GM18505 (cell line): ENCODE results near the gene KLHL21.

ENCODE experiments used
- ATAC-seq: cut with Tn5 transposase; IDR thresholded peaks from one replicate; pipeline ENCODE4 v1.9.1; 2021; ENCODE audit not compliant: unreplicated experiment
- POLR2A ChIP-seq: IDR thresholded peaks from 4 replicates; pipeline ENCODE4 v1.6.1; 2011; ENCODE audit warnings: borderline replicate concordance; ENCODE audit not compliant: insufficient read depth, insufficient read length; ENCODE audit errors: extremely low read depth

Gene KLHL21

GRCh38 chr1:6590046-6590445, 12.6 kb downstream of the KLHL21 start:
- TF ChIP-seq POLR2A, result no peak
- ATAC-seq, result no peak

DNA sequence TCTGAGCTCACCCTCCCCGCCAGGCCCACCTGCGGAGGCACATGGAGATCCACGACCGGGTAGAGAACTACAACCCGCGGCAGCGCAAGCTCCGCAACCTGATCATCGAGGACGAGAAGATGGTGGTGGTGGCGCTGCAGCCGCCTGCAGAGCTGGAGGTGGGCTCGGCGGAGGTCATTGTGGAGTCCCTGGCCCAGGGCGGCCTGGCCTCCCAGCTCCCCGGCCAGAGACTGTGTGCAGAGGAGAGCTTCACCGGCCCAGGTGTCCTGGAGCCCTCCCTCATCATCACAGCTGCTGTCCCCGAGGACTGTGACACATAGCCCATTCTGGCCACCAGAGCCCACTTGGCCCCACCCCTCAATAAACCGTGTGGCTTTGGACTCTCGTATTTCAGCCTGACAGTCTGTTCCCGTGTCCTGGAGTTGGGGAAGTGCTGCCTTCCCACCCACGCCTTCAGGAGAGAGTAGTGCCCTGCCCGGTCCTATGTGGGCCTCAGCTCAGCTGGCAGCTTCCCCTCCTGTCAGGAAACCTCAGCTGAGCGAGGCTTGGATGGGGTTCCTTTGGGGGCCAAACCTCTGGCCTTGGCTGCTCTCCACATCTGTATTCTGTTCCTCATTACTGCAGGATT, 13.7 kb downstream of the KLHL21 start:
- peak; percentile 22 for TF ChIP-seq POLR2A
- no peak for ATAC-seq

GRCh38 chr1:6588128-6588892, 14.4 kb downstream of the KLHL21 start:
- no peak for ATAC-seq
- TF ChIP-seq POLR2A, result no peak

- ATAC-seq, result no peak
- TF ChIP-seq POLR2A, result no peak
Measured at GRCh38 chr1:6587261-6588005, 15.2 kb downstream of the KLHL21 start.

GRCh38 chr1:6586404-6586816, 16.3 kb downstream of the KLHL21 start:
- ATAC-seq, result no peak
- TF ChIP-seq POLR2A, result peak; percentile 11

- no peak for TF ChIP-seq POLR2A
- no peak for ATAC-seq
Measured at GRCh38 chr1:6585841-6586240, 16.8 kb downstream of the KLHL21 start.

DNA sequence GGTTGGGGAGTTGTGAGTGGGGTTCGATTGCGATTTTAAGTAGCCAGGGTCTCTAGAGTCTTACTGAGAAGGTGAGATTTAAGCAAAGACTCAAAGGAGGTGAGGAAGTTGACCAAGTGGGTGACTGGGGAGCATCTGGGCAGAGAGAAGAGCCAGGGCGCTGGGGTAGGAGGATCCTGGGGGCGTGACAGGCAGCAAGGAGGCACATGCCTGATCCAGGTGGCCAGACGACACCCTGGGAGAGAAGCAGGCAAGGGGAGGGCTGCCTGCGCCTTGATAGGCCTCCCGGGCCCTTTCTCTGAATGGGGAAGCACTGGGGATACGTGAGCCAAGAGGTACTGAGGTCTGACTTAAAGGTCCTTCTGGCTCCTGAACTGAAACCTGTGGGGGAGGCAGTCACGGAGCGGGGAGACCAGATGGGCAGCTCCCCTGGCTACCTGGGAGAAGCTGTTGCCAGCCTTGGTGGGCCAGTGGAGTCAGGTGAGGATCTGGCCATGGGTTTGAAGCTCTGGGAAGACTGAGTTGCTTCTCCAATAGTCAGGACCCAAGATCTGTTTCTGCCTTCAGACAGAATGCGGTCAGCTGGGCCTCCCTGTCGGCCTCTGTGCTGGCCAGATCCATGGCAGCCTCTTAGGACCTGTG, 17.5 kb downstream of the KLHL21 start:
- ATAC-seq, result no peak
- no peak for TF ChIP-seq POLR2A

DNA sequence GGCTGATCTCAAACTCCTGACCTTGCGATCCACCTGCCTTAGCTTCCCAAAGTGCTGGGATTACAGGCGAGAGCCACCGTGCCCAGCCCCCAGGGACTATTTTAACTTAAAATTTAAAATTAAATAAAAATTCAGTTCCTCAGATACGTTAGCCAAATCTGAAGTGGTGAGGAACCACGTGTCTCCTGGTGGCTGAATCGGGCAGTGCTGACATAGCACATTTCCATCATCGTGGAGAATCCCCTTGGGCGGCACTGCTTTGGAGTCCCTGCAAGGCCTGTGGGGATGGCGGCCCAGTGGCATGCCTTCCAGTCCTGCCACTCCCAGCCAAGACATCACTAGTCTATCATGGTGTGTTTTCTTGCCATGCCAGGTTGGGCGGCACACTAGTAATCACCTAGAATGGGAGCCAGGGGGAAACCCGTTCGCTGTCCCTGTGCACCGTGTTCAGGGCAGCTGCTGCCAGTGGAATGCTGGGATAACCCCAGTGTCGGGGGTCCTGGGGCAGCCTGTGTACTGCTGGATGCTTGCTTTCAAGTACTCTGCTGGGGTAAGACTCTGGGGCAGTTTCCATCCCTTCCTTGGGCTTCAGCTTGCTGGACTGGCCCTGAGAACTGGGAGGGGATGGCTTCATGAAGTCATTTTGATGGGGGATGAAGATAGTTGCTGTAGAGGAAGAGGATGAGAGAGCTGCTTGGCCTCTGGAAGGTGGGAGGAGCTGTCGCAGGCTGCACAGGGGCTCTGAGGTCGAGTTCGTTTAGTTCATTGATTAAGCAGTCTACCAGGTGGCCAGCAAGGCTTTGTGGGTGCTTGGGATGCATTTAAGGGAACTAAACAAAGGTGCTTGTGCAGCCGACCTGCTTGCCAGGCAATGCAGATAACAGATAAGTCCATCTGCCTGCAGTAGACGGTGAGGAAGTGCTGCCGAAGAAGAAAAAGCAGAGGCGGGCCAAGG, 18.3 kb downstream of the KLHL21 start:
- ATAC-seq, result no peak
- no peak for TF ChIP-seq POLR2A

- no peak for ATAC-seq
- TF ChIP-seq POLR2A, result no peak
Measured at GRCh38 chr1:6582370-6582769, 20.3 kb downstream of the KLHL21 start.

DNA sequence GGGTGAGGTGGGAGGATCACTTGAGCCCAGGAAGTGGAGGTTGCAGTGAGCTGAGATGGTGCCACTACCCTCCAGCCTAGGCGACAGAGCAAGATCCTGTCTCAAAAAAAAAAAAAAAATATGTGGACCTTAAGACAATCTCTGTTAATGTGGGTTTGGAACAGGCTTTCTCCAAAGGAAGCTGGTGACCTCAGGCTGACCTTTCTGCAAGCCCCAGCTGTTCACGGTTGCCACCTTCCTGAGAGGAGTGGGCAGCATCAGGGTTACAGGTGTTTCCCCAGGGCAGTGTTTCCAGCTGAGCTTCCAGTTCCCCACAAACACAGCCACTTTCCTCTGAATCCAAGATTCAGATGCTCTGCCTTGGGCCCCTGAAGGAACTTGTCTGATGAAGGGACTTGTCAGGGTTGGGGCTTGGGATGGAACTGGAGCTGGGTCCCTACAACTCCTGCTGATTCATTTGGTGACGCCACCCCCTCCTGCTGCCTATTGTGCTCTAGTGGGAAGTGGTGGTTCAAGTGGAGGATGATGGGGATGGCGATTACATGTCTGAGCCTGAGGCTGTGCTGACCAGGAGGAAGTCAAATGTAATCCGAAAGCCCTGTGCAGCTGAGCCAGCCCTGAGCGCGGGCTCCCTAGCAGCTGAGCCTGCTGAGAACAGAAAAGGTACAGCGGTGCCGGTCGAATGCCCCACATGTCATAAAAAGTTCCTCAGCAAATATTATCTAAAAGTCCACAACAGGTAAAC, 20.9 kb downstream of the KLHL21 start:
- no peak for ATAC-seq
- no peak for TF ChIP-seq POLR2A

DNA sequence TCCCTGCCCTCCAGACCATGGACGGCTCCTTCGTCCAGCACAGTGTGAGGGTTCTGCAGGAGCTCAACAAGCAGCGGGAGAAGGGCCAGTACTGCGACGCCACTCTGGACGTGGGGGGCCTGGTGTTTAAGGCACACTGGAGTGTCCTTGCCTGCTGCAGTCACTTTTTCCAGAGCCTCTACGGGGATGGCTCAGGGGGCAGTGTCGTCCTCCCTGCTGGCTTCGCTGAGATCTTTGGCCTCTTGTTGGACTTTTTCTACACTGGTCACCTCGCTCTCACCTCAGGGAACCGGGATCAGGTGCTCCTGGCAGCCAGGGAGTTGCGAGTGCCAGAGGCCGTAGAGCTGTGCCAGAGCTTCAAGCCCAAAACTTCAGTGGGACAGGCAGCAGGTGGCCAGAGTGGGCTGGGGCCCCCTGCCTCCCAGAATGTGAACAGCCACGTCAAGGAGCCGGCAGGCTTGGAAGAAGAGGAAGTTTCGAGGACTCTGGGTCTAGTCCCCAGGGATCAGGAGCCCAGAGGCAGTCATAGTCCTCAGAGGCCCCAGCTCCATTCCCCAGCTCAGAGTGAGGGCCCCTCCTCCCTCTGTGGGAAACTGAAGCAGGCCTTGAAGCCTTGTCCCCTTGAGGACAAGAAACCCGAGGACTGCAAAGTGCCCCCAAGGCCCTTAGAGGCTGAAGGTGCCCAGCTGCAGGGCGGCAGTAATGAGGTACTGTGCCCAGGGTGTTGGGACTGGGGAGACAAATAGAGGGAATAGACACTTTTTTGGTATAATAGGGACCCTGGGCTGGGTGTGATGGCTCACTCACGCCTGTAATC, 21.9 kb downstream of the KLHL21 start:
- no peak for ATAC-seq
- TF ChIP-seq POLR2A, result no peak

DNA sequence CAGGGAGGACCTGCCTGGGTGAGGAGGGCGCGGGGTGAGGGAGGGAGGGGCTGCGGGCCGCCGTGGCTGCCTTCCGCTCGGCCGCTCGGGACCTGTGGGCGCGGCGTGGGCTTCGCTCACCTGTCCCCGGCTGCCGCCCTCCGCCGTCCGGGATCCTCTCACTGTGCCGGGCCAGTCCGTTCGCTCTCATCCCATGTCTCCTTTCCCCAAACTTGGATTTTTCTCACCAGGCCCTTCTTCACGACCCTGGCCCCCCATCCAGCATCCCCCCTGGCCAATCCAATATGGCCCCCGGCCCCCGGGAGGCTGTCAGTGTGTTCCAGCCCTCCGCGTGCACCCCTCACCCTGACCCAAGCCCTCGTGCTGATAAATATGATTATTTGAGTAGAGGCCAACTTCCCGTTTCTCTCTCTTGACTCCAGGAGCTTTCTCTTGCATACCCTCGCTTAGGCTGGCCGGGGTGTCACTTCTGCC, 22.5 kb downstream of the KLHL21 start:
- no peak for TF ChIP-seq POLR2A
- ATAC-seq, result no peak
